NCI-H526 (cell line): ENCODE measurements around the gene ARHGEF16.

Source experiments
- DNase-seq, 2 experiments: peaks; one replicate each; lab custom pipeline; 2025; lab: John Stamatoyannopoulos, UW

The ARHGEF16 gene

GRCh38 chr1:3453891-3454810 is at the start of gene ARHGEF16:
Gene ARHGEF16 (plus strand): TSS chr1:3454665. CDS start chr1:3463085, 8,420 bp downstream.
- DNase-seq, result peak; percentile 53 to 92

- DNase-seq, result no peak
Measured at GRCh38 chr1:3404801-3405200, 49.7 kb upstream of the ARHGEF16 start.

- no peak for DNase-seq
Measured at GRCh38 chr1:3405491-3405890, 49.0 kb upstream of the ARHGEF16 start.

DNA sequence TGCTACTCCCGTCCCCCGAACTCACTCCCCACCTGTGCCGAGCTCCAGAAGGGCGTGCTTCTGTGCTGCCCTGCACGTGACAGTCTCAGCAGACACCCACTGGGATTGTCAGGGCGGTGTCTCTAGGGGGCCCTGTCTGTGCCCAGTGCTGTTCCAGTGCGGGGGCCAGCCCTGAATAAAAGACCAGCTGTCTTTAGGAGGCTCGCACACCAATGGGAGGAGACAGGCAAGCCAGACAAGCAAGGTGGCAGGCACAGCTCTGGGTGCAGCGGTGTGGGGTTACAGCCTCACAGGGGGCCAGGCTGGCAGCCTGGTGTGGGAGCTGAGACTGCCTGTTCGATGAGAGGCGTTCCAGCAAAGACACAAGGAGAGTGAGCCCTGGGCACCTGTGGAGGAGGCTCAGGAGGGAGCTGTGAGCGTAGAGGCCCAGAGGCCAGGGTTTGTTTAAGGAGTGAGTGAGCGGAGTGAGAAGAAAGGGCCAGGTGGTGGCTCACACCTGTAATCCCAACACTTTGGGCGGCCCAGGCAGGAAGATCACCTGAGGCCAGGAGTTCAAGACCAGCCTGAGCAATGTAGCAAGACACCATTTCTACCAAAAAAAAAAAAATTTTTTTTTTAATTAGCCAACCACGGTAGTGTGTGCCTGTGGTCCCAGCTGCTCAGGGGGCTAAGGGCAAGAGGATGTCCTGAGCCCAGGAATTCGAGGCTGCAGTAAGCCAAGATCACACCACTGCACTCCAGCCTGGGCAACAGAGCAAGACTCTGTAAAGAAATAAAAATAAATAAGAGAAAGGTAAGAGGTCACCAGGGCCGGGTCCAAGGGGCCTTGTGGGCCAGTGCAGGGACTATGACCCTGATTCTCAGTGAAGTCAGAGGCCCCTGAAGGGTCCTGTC is 48.2 kb upstream of the ARHGEF16 start:
- DNase-seq, result no peak

GRCh38 chr1:3407021-3407420 is 47.4 kb upstream of the ARHGEF16 start:
- no peak for DNase-seq

GRCh38 chr1:3408751-3409266 is 45.7 kb upstream of the ARHGEF16 start:
- no peak for DNase-seq

GRCh38 chr1:3409366-3410141 is 44.9 kb upstream of the ARHGEF16 start:
- DNase-seq, result no peak

GRCh38 chr1:3410142-3410925 is 44.1 kb upstream of the ARHGEF16 start:
- peak; percentile 38 to 81 for DNase-seq

- no peak for DNase-seq
Measured at GRCh38 chr1:3411806-3412205, 42.7 kb upstream of the ARHGEF16 start.

GRCh38 chr1:3412376-3412775 is 42.1 kb upstream of the ARHGEF16 start:
- no peak for DNase-seq

DNA sequence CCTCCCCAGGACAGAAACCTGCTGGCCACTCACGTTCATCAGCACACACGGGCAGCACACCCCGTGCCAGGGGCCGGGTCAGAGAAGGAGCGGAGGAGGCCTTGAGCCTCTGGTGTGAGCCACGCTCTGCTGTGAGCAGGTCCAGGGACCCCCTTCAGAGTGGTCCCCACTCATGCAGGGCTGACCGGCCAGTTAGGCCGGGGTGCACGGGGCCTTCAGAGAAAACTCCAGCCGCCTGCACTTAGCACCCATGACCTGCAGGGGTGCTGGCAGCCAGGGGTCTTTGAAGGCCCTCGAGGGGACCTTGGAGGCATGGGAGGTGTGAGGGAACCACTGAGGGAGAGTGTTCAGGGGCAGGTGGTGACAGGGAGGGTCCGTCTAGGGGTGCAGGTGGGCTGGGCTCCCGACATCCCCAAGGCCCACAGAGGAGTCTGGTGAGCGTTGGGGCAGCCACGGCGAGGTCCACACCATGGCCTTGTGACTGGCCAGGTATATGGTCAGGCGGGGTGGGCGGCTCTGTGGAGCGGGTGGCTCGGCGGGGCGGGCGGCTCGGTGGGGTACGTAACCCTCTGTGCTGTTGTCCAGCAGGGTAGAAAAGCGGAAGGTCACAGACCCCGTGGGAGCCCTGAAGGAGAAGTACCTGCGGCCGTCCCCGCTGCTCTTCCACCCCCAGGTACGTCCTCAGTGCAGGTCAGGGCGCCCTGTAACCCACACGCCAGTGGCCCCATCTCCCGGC is 40.3 kb upstream of the ARHGEF16 start:
- DNase-seq, result no peak

- DNase-seq, result no peak
Measured at GRCh38 chr1:3415260-3416090, 39.0 kb upstream of the ARHGEF16 start.

GRCh38 chr1:3417082-3417739 is 37.3 kb upstream of the ARHGEF16 start:
- DNase-seq, result peak in 1 of 2 experiments; percentile 30

GRCh38 chr1:3417934-3418333 is 36.5 kb upstream of the ARHGEF16 start:
- DNase-seq, result no peak

DNA sequence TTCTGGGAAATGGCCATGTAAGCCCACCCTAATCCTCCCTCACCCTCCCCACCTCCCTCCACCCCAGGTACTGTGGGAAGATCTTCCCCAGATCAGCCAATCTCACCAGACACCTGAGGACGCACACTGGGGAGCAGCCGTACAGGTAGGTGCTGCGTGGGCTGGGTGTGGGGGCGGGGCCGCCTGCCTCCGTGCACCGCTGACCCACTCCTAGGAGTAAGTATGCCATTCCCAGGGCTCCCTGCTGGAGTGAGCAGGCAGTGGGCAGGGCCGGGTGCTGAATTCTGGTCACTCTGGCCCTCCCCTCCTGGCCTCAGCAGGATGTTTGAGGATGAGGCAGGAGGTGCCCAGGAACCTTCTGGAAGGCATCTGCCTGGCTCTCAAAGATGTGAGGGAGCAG is 35.9 kb upstream of the ARHGEF16 start:
- DNase-seq, result no peak

DNA sequence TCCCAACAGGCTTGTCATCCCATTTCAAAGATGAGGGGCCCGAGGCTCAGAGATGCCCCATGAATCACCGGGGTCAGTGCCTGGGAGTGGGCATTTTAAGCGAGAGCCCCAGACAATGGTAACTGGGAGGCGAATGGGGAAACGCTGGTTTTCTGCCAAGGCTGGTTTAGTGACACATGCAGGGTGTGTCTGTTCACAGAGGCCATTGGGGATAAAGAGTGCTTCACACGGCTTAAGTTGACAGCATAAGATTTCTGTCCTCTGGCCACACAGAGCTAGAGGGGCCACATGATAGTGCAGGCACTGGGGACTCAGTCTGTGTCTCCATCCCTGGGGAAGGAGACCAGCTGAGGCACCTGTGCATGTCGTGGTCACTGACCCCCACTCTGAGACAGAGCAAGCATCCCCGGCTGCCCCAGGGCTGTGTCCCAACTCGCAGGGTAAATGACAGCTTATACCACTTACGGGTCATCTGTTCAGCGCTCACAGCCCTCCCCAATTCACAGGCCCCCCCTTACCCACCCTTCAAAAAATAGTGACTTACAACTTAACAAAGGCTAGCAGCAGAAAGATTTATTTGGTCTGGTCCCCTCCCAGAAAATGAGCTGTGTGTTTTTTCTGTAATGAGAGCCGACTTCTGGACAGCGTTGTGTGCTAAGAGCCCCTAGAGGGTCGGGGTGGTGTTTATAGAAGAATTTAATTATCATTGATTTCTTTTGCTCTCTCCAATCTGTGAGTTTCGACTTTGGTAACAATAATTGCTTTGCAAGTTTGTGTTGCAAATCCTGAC is 34.9 kb upstream of the ARHGEF16 start:
- DNase-seq, result no peak

GRCh38 chr1:3420218-3420951 is 34.1 kb upstream of the ARHGEF16 start:
- no peak for DNase-seq
